Heart left ventricle (tissue), 13 donors: ENCODE results near the gene SQOR.

Source experiments
- CTCF ChIP-seq, 12 donors: fragments of 200-600 bp; sonication (generic) in 4 of 12; IDR thresholded peaks; one replicate each; pipeline versions ENCODE4 v1.5.0 to v1.8.0; 2018 to 2022; ENCODE audit warnings: antibody characterized with exemption in 12 of 12, mild to moderate bottlenecking in 5 of 12
- POLR2A ChIP-seq, 2 donors: fragments of 450-650 bp; IDR thresholded peaks; one replicate each; pipeline ENCODE4 v1.6.1; 2017; ENCODE audit warnings: antibody characterized with exemption in 2 of 2, mild to moderate bottlenecking in 2 of 2, moderate library complexity in 2 of 2
- donor health status: ischemic (EF 13 %, LVEDD 7.1; RV severe dilation, severe dysfunction).
- donor health status: DM: no; HTN: yes; CAD: no.
- donor health status: DM: no; HTN: no; CAD: no.
- donor health status: ischemic (EF 25% LVEDD 6.9; RV normal size, moderate dysfunction).
- donor health status: ischemic (EF 25% LVEDD 5.7; RV mildly dilated, moderate dysfunction).
- donor health status: ischemic (EF 35%, LVEDD 5.7; RV mildly dilated, moderate dysfunction).
- donor health status: nonischemic (EF 11% LVEDD 7.7; RV severe dilation, severe dysfunction).
- donor health status: DM: yes; HTN: yes; CAD: no.
- donor health status: PGD.
- donor health status: ischemic (EF 29% LVEDD 5.4; RV normal size, mild dysfunction).
- donor health status: nonischemic (EF 23%, LVEDD 6.1; RV moderate dilation, normal function).

GRCh38 chr15:45702041-45702440 is 67.2 kb downstream of the SQOR start:
- TF ChIP-seq CTCF (IDR thresholded peaks at IDR 0.05) = no peak
- no peak for TF ChIP-seq POLR2A (IDR thresholded peaks at IDR 0.05)
